Breast epithelium (tissue), 3 donors: ENCODE measurements around the gene CDH18.

Experiments used
- POLR2AphosphoS5 ChIP-seq, 3 donors: sonication (generic); formaldehyde crosslinking; IDR thresholded peaks; one replicate each; pipeline ENCODE4 v1.6.1; 2017; ENCODE audit warnings: antibody characterized with exemption in 3 of 3
- TF ChIP-seq, protein P1 (sequence below), 3 donors: fragments of 450-650 bp; IDR thresholded peaks; one replicate each; pipeline ENCODE4 v1.5.1; 2016 to 2017; ENCODE audit warnings: antibody characterized with exemption in 3 of 3, mild to moderate bottlenecking in 3 of 3, moderate library complexity in 3 of 3

DNA sequence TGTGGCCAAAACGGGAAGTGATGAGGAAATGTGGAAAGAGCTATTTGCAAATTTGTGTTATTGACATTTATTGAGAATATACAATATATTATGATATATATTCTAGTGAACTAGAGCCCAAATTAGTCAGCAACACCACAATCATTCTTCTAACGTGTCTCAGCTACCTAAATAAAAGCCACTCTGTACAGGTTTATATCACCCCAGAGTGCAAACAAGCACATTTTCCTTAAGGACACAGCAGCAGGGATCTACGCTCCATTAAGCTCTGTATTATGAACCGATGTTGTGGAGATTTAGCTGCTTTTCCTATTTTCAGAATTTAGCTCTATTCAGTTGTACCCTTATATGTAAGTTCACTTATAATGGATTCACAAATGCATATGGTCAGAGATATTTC lies 77.9 kb downstream of the CDH18 start:
- TF ChIP-seq, protein P1, sequence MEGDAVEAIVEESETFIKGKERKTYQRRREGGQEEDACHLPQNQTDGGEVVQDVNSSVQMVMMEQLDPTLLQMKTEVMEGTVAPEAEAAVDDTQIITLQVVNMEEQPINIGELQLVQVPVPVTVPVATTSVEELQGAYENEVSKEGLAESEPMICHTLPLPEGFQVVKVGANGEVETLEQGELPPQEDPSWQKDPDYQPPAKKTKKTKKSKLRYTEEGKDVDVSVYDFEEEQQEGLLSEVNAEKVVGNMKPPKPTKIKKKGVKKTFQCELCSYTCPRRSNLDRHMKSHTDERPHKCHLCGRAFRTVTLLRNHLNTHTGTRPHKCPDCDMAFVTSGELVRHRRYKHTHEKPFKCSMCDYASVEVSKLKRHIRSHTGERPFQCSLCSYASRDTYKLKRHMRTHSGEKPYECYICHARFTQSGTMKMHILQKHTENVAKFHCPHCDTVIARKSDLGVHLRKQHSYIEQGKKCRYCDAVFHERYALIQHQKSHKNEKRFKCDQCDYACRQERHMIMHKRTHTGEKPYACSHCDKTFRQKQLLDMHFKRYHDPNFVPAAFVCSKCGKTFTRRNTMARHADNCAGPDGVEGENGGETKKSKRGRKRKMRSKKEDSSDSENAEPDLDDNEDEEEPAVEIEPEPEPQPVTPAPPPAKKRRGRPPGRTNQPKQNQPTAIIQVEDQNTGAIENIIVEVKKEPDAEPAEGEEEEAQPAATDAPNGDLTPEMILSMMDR (IDR thresholded peaks at IDR 0.05), result no peak
- no peak for TF ChIP-seq POLR2AphosphoS5 (IDR thresholded peaks at IDR 0.05)
